ENCODE data around the gene GLI3.

- no peak for TF ChIP-seq ZNF274 (IDR thresholded peaks at IDR 0.05; ENCODE audit: low read depth, low read length)
- TF ChIP-seq YY1 (IDR thresholded peaks at IDR 0.05; ENCODE audit: insufficient read depth, insufficient read length) = no peak
Measured at GRCh38 chr7:42240416-42240815, 3.4 kb upstream of the GLI3 start.
